Lower leg skin (tissue), 3 donors: ENCODE measurements around the gene ALOX5.

Source experiments
- POLR2A ChIP-seq, 2 donors: fragments of 450-650 bp; IDR thresholded peaks; one replicate each; pipeline ENCODE4 v1.6.1; 2016 to 2017; ENCODE audit warnings: antibody characterized with exemption in 2 of 2, mild to moderate bottlenecking in 1 of 2, moderate library complexity in 1 of 2
- TF ChIP-seq, protein P1 (sequence below), 3 donors: fragments of 450-650 bp; IDR thresholded peaks; one replicate each; pipeline ENCODE4 v1.5.1; 2016; ENCODE audit warnings: antibody characterized with exemption in 3 of 3, mild to moderate bottlenecking in 3 of 3, moderate library complexity in 2 of 3

GRCh38 chr10:45408421-45409319, 34.7 kb downstream of the ALOX5 start:
- TF ChIP-seq, protein P1, sequence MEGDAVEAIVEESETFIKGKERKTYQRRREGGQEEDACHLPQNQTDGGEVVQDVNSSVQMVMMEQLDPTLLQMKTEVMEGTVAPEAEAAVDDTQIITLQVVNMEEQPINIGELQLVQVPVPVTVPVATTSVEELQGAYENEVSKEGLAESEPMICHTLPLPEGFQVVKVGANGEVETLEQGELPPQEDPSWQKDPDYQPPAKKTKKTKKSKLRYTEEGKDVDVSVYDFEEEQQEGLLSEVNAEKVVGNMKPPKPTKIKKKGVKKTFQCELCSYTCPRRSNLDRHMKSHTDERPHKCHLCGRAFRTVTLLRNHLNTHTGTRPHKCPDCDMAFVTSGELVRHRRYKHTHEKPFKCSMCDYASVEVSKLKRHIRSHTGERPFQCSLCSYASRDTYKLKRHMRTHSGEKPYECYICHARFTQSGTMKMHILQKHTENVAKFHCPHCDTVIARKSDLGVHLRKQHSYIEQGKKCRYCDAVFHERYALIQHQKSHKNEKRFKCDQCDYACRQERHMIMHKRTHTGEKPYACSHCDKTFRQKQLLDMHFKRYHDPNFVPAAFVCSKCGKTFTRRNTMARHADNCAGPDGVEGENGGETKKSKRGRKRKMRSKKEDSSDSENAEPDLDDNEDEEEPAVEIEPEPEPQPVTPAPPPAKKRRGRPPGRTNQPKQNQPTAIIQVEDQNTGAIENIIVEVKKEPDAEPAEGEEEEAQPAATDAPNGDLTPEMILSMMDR (IDR thresholded peaks at IDR 0.05): no peak
- TF ChIP-seq POLR2A (IDR thresholded peaks at IDR 0.05): no peak
